ENCODE measurements around the gene SLC4A4.

- TF ChIP-seq POLR2A (IDR thresholded peaks at IDR 0.05; ENCODE audit: extremely low read depth, insufficient read length) (no peak), CTCF (IDR thresholded peaks at IDR 0.05; ENCODE audit: low read depth, low read length) (peak; percentile 23)
These were observed 188.0 kb downstream of the SLC4A4 start for GRCh38 chr4:71526637-71527406.
